ENCODE data around the gene ACSL1. TPM values are rescaled to one million over a fixed set of nuclear protein-coding genes. Genes with fewer than 3 reads are reported as not detected.

ACSL1 gene
- total and polyA plus RNA-seq, 2 donors (not counting 3 experiments of a cell fraction or from before 2014, with no cell fraction given): 7.3 to 17.7 TPM

GRCh38 chr4:184856277-184856609 lies 30.5 kb upstream of the ACSL1 start:
- H3K79me2 ChIP-seq (ENCODE audit: control insufficient read depth, insufficient read depth, low read length): no peaks in the 10 kb centered on the region
- peaks cover 0 to 2% of the 10 kb centered on the region in 2 experiments for H3K27me3 ChIP-seq (ENCODE audit: control insufficient read depth in 2 of 2, insufficient read depth in 2 of 2, low read length in 2 of 2)
- H3K4me3 ChIP-seq (replicated peaks in 1 of 3; ENCODE audit: insufficient read depth in 1 of 3, low read depth in 1 of 3, low read length in 3 of 3): no peak overlapping the region
- no peaks in the 10 kb centered on the region for H3K4me1 ChIP-seq (ENCODE audit: control insufficient read depth, extremely low read depth, insufficient read depth, low read length)
- intact Hi-C loops (cut with micrococcal nuclease) (no loop called here), dilution Hi-C loops (cut with MboI; ENCODE audit: extremely low pct_ligation_motif_present, low sequenced_read_pairs) (no loop called here)
- H3K9me1 ChIP-seq (replicated peaks; ENCODE audit: control insufficient read depth, extremely low read depth, insufficient read depth, low read length): no peaks in the 10 kb centered on the region
- H4K20me1 ChIP-seq (replicated peaks; ENCODE audit: control insufficient read depth, extremely low read depth, insufficient read depth, low read length): no peaks in the 10 kb centered on the region
- H3K36me3 ChIP-seq (ENCODE audit: control insufficient read depth in 2 of 2, extremely low read depth in 1 of 2, insufficient read depth in 2 of 2, low read length in 2 of 2): no peaks in the 10 kb centered on the region
- no peak overlapping the region for H3K9ac ChIP-seq (replicated peaks; ENCODE audit: extremely low read depth, insufficient read depth, low read length)
- POLR2A ChIA-PET: no interaction called here
- H2AFZ ChIP-seq (ENCODE audit: low read depth, low read length): no peak overlapping the region
- FAIRE-seq (no peak), DNase-seq (ENCODE audit: low read depth, low spot score) (no peak)
- H3K27ac ChIP-seq (ENCODE audit: insufficient read depth, low read depth, low read length): no peak overlapping the region
- H3K9me3 ChIP-seq (replicated peaks; ENCODE audit: control insufficient read depth, insufficient read depth, low read length): no peaks in the 10 kb centered on the region
- no peak overlapping the region for H3K4me2 ChIP-seq (ENCODE audit: insufficient read depth, low read length)
- CTCF ChIA-PET: no interaction called here
- BruUV-seq (replicated peaks): no TSS peak
- no peak for TF ChIP-seq FOS (IDR thresholded peaks at IDR 0.05; ENCODE audit: borderline replicate concordance, insufficient read depth, low read length)
- no peak for TF ChIP-seq POLR2A (IDR thresholded peaks at IDR 0.05; ENCODE audit: low read depth, low read length)
- no peak for TF ChIP-seq MYC (IDR thresholded peaks at IDR 0.05; ENCODE audit: low read depth, low read length)
- TF ChIP-seq POLR2AphosphoS5 (IDR thresholded peaks at IDR 0.05; ENCODE audit: insufficient read depth, low read depth, low read length): no peak
- no peak for TF ChIP-seq EZH2 (IDR thresholded peaks at IDR 0.05; ENCODE audit: borderline replicate concordance, low read depth, low read length, severe bottlenecking)
- no peak for TF ChIP-seq JUN (IDR thresholded peaks at IDR 0.05; ENCODE audit: borderline replicate concordance, insufficient read depth, insufficient read length, low read depth)
- no peak for TF ChIP-seq CTCF (IDR thresholded peaks at IDR 0.05; ENCODE audit: extremely low read depth in 1 of 2, insufficient read depth in 1 of 2, low read depth in 1 of 2, low read length in 2 of 2)
- TF ChIP-seq MAX (IDR thresholded peaks at IDR 0.05; ENCODE audit: insufficient read depth, insufficient read length): no peak
- no peak for TF ChIP-seq GATA2 (IDR thresholded peaks at IDR 0.05; ENCODE audit: insufficient read depth, insufficient read length, low read depth, low read length)

All from endothelial cell of umbilical vein (primary cell).